ENCODE data around the gene CAPN7. TPM values are rescaled to one million over a fixed set of nuclear protein-coding genes. Genes with fewer than 3 reads are reported as not detected.

CAPN7 gene
- total and polyA plus RNA-seq, 9 donors: 21.1 to 28.5 (median 23.1) TPM

DNA sequence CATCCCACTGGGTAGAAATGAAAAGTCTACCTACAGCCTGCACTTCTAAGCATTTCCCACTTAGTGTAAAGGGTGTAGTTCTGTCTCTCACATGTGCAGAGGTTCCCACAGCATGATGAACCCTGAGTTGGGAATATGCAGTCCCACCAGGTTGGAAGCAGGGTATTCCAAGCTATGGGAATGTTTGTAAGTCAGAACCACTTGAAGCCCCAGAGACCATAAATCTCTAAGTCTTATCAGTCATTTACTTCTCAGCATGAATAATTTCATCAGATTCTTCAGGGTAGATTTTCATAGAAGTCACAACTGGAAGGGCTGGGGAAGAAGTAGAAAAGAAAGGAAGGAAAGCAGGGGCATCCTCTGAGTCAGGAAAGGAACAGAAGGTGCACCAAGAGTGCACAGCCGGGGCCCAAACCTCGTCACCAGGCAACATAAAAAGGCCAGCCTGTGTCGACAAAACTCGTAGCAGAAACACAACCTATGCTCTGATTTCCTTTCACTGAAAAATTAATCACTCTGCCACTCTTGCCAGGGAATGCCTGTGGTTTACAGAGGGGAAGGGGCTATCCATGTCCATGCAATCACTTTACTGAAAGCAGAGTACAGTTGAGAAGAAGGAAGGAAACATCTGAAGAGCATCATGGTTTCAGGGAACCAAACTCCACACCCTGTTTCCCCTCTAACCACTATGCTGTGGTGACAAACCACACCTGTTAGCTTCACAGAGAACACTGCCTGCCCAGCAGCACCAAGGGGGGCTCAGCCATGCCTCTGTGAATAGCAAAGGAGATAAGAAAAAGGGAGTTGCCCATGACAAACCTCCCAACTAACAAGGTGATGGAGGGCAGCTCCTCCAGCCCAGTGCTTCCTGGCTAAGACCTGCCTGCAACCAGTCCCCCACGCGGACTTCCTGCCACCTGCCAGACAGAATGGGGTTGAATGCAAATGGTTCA lies 85.8 kb downstream of the CAPN7 start:
- WGBS (ENCODE audit: insufficient coverage): 75% methylated on average over 2 of the region's 6 CpGs
- no peak for DNase-seq
- Histone ChIP-seq H3K4me3 (ENCODE audit: low read length) (no peak overlapping the region), H3K4me1 (ENCODE audit: control insufficient read depth, insufficient read depth, low read length) (peaks cover 24% of the 10 kb centered on the region), H3K27me3 (ENCODE audit: control insufficient read depth, insufficient read depth, low read length) (no peaks in the 10 kb centered on the region), H3K9me3 (replicated peaks; ENCODE audit: control insufficient read depth, low read depth, low read length) (no peaks in the 10 kb centered on the region), H3K36me3 (ENCODE audit: control insufficient read depth, insufficient read depth, low read length) (no peaks in the 10 kb centered on the region), H3K27ac (ENCODE audit: low read length) (no peak overlapping the region)

DNA sequence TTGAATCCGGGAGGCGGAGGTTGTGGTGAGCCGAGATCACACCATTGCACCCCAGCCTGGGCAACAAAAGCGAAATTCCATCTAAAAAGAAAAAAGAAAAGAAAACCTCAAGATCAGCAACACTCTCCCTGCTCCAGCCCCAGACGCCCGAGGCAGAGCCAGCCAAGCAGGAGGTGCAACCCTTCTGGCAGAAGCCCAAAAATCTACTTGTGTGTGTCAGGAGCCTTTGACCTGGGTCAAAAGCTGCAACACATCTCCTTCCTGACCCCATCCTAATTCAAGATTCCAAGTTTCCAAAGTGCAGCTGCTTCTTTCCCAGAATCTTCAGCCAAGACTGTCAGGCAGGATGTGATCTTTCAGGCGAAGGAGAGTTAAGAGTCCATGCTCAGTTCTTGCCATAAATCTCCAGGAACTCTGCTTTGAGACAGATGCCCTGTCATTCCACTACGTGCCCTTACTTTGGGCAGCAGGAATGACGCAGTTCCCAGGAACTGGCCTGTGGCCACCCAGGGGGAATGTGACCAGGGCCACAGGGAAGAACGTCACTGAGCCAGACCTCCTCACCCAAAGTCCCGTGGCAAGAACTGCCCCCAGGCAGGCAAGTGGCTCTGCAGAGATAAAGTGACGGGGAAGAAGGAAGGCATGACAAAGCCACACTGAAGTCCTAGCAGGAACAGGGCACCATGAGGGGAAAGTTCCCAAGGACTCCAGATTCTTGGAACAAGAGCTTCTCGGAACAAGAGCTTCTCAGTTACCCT lies 86.9 kb downstream of the CAPN7 start:
- H3K4me3 ChIP-seq (ENCODE audit: low read length): no peak overlapping the region
- 36% methylated on average over 6 of the region's 13 CpGs for WGBS (ENCODE audit: insufficient coverage)
- peak overlapping the region; percentile 47 for H3K27ac ChIP-seq (ENCODE audit: low read length)
- H3K27me3 ChIP-seq (ENCODE audit: control insufficient read depth, insufficient read depth, low read length): no peaks in the 10 kb centered on the region
- H3K9me3 ChIP-seq (replicated peaks; ENCODE audit: control insufficient read depth, low read depth, low read length): no peaks in the 10 kb centered on the region
- no peaks in the 10 kb centered on the region for H3K36me3 ChIP-seq (ENCODE audit: control insufficient read depth, insufficient read depth, low read length)
- DNase-seq: peak; percentile 68
- peaks cover 24% of the 10 kb centered on the region for H3K4me1 ChIP-seq (ENCODE audit: control insufficient read depth, insufficient read depth, low read length)

- Histone ChIP-seq H3K4me1 (ENCODE audit: control insufficient read depth, insufficient read depth, low read length) (peaks cover 24% of the 10 kb centered on the region), H3K27ac (ENCODE audit: low read length) (peak overlapping the region; percentile 56), H3K36me3 (ENCODE audit: control insufficient read depth, insufficient read depth, low read length) (no peaks in the 10 kb centered on the region), H3K9me3 (replicated peaks; ENCODE audit: control insufficient read depth, low read depth, low read length) (no peaks in the 10 kb centered on the region), H3K4me3 (ENCODE audit: low read length) (no peak overlapping the region), H3K27me3 (ENCODE audit: control insufficient read depth, insufficient read depth, low read length) (no peaks in the 10 kb centered on the region)
- WGBS (ENCODE audit: insufficient coverage): 85% methylated on average over 3 of the region's 5 CpGs
- DNase-seq: no peak
Measured at GRCh38 chr3:15294929-15295328, 88.9 kb downstream of the CAPN7 start.

DNA sequence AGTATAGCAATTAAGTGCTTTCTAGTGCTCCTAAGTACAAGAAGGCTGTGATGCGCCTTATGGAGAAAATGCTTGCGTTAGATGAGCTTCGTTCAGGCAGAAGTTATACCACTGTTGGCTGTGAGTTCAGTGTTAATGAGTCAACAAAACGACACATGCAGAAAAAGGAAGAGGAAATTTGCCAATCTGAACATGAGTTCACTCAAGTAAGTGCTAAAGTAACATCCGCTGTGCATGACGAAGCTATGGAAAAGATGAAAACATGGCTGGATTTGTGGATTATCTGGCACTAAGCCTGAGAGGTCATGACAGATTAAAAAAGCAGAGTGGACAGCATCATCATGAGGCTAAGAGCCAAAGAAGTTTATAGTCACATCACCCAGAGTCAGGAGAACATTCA lies 89.5 kb downstream of the CAPN7 start:
- Histone ChIP-seq H3K36me3 (ENCODE audit: control insufficient read depth, insufficient read depth, low read length) (no peaks in the 10 kb centered on the region), H3K4me1 (ENCODE audit: control insufficient read depth, insufficient read depth, low read length) (peaks cover 24% of the 10 kb centered on the region), H3K9me3 (replicated peaks; ENCODE audit: control insufficient read depth, low read depth, low read length) (no peaks in the 10 kb centered on the region), H3K27ac (ENCODE audit: low read length) (peak overlapping the region; percentile 45), H3K4me3 (ENCODE audit: low read length) (no peak overlapping the region), H3K27me3 (ENCODE audit: control insufficient read depth, insufficient read depth, low read length) (no peaks in the 10 kb centered on the region)
- 69% methylated on average over 4 of the region's 6 CpGs for WGBS (ENCODE audit: insufficient coverage)
- DNase-seq: peak; percentile 88

GRCh38 chr3:15297608-15298350 lies 91.7 kb downstream of the CAPN7 start:
- no peak for DNase-seq
- peaks cover 12% of the 10 kb centered on the region for H3K4me1 ChIP-seq (ENCODE audit: control insufficient read depth, insufficient read depth, low read length)
- peaks cover 3% of the 10 kb centered on the region for H3K36me3 ChIP-seq (ENCODE audit: control insufficient read depth, insufficient read depth, low read length)
- no peaks in the 10 kb centered on the region for H3K27me3 ChIP-seq (ENCODE audit: control insufficient read depth, insufficient read depth, low read length)
- H3K4me3 ChIP-seq (ENCODE audit: low read length): no peak overlapping the region
- no peak overlapping the region for H3K27ac ChIP-seq (ENCODE audit: low read length)
- no peaks in the 10 kb centered on the region for H3K9me3 ChIP-seq (replicated peaks; ENCODE audit: control insufficient read depth, low read depth, low read length)
- WGBS (ENCODE audit: insufficient coverage): 100% methylated on average over 1 of the region's 4 CpGs

DNA sequence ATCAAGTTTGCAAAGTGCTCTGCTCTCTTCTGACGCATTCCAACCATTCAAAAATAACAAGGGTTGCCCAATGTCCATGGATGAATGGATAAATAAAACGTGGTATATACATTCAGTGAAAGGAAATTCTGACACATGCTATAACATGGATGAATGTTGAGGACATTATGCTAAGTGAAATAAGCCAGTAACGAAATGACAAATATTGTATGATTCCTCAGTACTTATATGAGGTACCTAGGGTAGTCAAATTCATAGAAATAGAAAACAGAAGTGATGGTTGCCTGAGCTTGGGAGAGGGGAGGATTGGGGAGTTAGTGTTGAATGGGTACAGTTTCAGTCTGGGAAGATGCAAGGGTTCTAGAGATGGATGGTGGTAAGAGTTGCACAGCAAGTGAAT lies 92.5 kb downstream of the CAPN7 start:
- H3K4me1 ChIP-seq (ENCODE audit: control insufficient read depth, insufficient read depth, low read length): peaks cover 6% of the 10 kb centered on the region
- H3K36me3 ChIP-seq (ENCODE audit: control insufficient read depth, insufficient read depth, low read length): peaks cover 6% of the 10 kb centered on the region
- H3K27me3 ChIP-seq (ENCODE audit: control insufficient read depth, insufficient read depth, low read length): no peaks in the 10 kb centered on the region
- H3K27ac ChIP-seq (ENCODE audit: low read length): no peak overlapping the region
- WGBS (ENCODE audit: insufficient coverage): 100% methylated on average over 1 of the region's 3 CpGs
- H3K9me3 ChIP-seq (replicated peaks; ENCODE audit: control insufficient read depth, low read depth, low read length): no peaks in the 10 kb centered on the region
- no peak overlapping the region for H3K4me3 ChIP-seq (ENCODE audit: low read length)
- no peak for DNase-seq

DNA sequence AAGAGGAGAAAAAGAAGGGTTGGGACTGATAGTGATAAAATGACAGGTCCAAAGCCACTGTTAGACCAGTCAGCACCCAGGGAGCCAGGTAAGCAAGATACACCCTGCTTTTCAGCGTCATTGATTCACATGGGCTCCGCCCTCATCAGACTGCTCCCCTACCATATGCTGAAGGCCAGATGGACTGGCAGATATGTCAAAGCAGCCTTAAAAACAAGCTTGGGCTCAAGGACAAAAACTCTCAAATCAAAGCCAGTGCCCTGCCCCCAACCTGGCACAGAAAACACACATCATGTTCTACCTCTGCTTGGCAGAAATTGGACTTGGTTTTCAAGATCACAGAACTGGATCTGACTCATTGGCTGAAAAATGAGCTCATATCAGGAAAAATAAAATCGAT lies 93.0 kb downstream of the CAPN7 start:
- no peaks in the 10 kb centered on the region for H3K9me3 ChIP-seq (replicated peaks; ENCODE audit: control insufficient read depth, low read depth, low read length)
- DNase-seq: no peak
- H3K4me1 ChIP-seq (ENCODE audit: control insufficient read depth, insufficient read depth, low read length): peaks cover 5% of the 10 kb centered on the region
- H3K36me3 ChIP-seq (ENCODE audit: control insufficient read depth, insufficient read depth, low read length): peaks cover 8% of the 10 kb centered on the region
- WGBS (ENCODE audit: insufficient coverage): 82% methylated on average over 2 of the region's 3 CpGs
- no peak overlapping the region for H3K27ac ChIP-seq (ENCODE audit: low read length)
- H3K4me3 ChIP-seq (ENCODE audit: low read length): no peak overlapping the region
- no peaks in the 10 kb centered on the region for H3K27me3 ChIP-seq (ENCODE audit: control insufficient read depth, insufficient read depth, low read length)

GRCh38 chr3:15300323-15301078 lies 94.5 kb downstream of the CAPN7 start:
- Histone ChIP-seq H3K9me3 (replicated peaks; ENCODE audit: control insufficient read depth, low read depth, low read length) (no peaks in the 10 kb centered on the region), H3K36me3 (ENCODE audit: control insufficient read depth, insufficient read depth, low read length) (peaks cover 8% of the 10 kb centered on the region), H3K4me1 (ENCODE audit: control insufficient read depth, insufficient read depth, low read length) (no peaks in the 10 kb centered on the region), H3K27me3 (ENCODE audit: control insufficient read depth, insufficient read depth, low read length) (no peaks in the 10 kb centered on the region), H3K27ac (ENCODE audit: low read length) (peak overlapping the region; percentile 13), H3K4me3 (ENCODE audit: low read length) (no peak overlapping the region)
- WGBS (ENCODE audit: insufficient coverage): no CpG with 5 or more reads among the region's 8 CpGs
- peak; percentile 64 for DNase-seq

DNA sequence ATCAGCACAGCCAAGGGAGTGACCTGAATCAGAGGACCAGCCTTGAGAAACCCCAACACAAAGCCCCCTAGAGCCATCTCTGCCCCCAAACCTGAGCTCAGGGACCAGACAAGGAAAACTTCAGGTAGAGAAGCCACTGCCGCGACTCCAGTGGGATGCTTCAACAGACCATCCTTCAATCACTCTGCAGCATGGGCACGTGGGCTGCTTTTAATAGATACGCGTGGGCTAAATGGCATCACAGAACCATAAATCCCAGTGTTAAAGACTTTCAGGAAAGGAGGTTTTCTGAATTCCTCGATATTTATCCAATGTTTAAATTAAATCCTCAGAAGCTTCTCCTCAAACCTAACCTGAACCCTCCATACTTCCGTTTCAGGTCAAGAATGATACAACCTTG lies 95.7 kb downstream of the CAPN7 start:
- Histone ChIP-seq H3K27ac (ENCODE audit: low read length) (no peak overlapping the region), H3K27me3 (ENCODE audit: control insufficient read depth, insufficient read depth, low read length) (no peaks in the 10 kb centered on the region), H3K4me1 (ENCODE audit: control insufficient read depth, insufficient read depth, low read length) (no peaks in the 10 kb centered on the region), H3K9me3 (replicated peaks; ENCODE audit: control insufficient read depth, low read depth, low read length) (no peaks in the 10 kb centered on the region), H3K4me3 (ENCODE audit: low read length) (no peak overlapping the region), H3K36me3 (ENCODE audit: control insufficient read depth, insufficient read depth, low read length) (peaks cover 8% of the 10 kb centered on the region)
- WGBS (ENCODE audit: insufficient coverage): no CpG with 5 or more reads among the region's 7 CpGs
- DNase-seq: no peak

Data from muscle of leg (tissue), 11 donors.